Measurements from ENCODE around the gene OSBPL2. TPM values are rescaled to one million over a fixed set of nuclear protein-coding genes. Genes with fewer than 3 reads are reported as not detected.

Gene OSBPL2
- total and polyA plus RNA-seq, 9 of the 15 experiments (the other 6 are each of a cell fraction or from before 2014, with no cell fraction given) = 2.5 to 25.6 (median 14.1) TPM

GRCh38 chr20:62316331-62317166 lies 78.2 kb downstream of the OSBPL2 start (continued):
- no peak for TF ChIP-seq CHD7 (IDR thresholded peaks at IDR 0.05; ENCODE audit: low read depth, low read length)
- TF ChIP-seq POLR2G (IDR thresholded peaks at IDR 0.05; ENCODE audit: low read depth, low read length) = 0 out of 2 replicates have a peak, but pooled peaks have one; percentile 17
- no peak for TF ChIP-seq FOXA3 (CRISPR knock-in tag; conservative IDR thresholded peaks at IDR 0.05 in 1 of 2, IDR thresholded peaks at IDR 0.05 in 1 of 2)

Data from K562 (cell line).